ENCODE data around the gene HMG20A.
A peak's percentile ranks its signal among the peaks of the same experiment; 100 is the strongest.

The HMG20A gene

GRCh38 chr15:77476995-77477394 is 56.3 kb downstream of the HMG20A start:
- DNase-seq (ENCODE audit: low read depth), result no peak

DNA sequence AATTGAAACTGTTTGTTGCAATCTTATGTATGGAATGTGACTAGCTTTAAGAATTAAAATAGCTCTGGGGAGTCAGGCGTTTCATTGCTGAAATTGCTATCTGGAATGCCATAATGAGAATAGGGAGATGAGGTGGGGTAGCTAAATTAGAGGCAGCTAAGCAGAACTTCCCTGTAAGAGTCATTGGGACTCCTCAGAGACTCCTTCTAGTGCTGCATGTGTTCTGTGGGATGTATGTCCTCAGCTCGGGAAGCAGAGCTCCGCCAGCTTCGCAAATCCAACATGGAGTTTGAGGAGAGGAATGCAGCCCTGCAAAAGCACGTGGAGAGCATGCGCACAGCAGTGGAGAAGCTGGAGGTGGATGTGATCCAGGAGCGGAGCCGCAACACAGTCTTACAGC is 57.4 kb downstream of the HMG20A start:
- DNase-seq (ENCODE audit: low read depth), result no peak

DNA sequence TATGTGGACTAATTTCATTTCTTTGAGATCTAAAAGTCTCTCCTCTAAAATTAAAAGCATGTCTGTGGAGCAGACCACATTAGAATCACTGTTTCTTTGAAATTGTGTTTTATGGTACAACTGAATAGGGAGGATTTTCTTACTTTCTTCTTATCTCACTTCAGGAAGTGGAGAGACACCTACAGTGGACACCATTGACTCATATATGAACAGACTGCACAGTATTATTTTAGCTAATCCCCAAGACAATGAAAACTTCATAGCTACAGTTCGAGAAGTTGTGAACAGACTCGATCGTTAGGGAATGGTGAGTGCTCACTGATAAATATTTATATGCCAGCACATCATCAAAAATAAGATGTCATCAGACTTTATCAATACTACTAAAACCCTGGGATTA is 58.3 kb downstream of the HMG20A start:
- DNase-seq (ENCODE audit: low read depth), result no peak

- no peak for DNase-seq (ENCODE audit: low read depth)
These were observed 60.4 kb downstream of the HMG20A start for GRCh38 chr15:77480859-77481633.

DNA sequence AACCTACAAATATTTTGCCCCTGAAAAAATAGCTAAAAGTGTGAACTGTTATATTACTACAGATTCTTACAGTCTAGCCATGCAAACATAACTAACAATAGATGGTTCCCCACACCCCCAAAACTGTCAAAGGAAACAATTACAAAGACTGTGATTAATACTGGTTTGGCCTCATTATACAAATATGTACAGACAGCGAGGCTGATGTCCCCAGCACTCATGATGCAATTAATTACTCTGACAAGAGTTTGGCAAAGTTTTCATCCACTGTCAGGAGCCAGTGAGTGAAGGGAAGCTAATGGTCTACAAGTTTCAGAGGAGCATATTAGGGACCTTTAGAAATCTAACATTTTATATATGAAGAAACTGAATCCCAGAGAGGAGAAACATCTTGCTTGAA is 61.0 kb downstream of the HMG20A start:
- no peak for DNase-seq (ENCODE audit: low read depth)

GRCh38 chr15:77482570-77482969 is 61.9 kb downstream of the HMG20A start:
- no peak for DNase-seq (ENCODE audit: low read depth)

GRCh38 chr15:77483425-77484140 is 62.9 kb downstream of the HMG20A start:
- DNase-seq (ENCODE audit: low read depth), result no peak

GRCh38 chr15:77484994-77485393 is 64.3 kb downstream of the HMG20A start:
- no peak for DNase-seq (ENCODE audit: low read depth)

- no peak for DNase-seq (ENCODE audit: low read depth)
These were observed 66.1 kb downstream of the HMG20A start for GRCh38 chr15:77486542-77487468.

GRCh38 chr15:77487469-77487842 is 66.8 kb downstream of the HMG20A start:
- no peak for DNase-seq (ENCODE audit: low read depth)

- DNase-seq (ENCODE audit: low read depth), result no peak
These were observed 67.2 kb downstream of the HMG20A start for GRCh38 chr15:77487888-77488287.

- no peak for DNase-seq (ENCODE audit: low read depth)
These were observed 69.0 kb downstream of the HMG20A start for GRCh38 chr15:77489647-77490046.

- DNase-seq (ENCODE audit: low read depth), result peak; percentile 22
These were observed 72.7 kb downstream of the HMG20A start for GRCh38 chr15:77493324-77493907.

- DNase-seq (ENCODE audit: low read depth), result no peak
These were observed 73.6 kb downstream of the HMG20A start for GRCh38 chr15:77494073-77494867.

DNA sequence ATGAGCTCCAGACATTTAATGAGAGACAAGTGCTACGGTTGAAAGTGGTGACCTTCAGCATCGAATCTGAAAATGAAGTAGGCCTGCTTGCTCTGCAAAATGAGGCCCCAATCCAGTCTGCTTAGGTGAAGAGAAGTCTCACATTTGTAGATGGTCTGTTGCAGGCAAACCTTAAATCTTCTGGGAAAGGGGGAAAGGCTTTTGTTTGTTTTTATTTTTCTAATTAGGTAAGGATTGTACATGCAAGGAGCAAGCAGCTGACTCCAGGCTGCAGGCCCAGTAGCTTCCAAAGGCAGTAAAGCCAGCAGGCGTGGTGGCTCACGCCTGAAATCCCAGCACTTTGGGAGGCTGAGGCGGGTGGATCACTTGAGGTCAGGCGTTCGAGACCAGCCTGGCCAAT is 74.3 kb downstream of the HMG20A start:
- DNase-seq (ENCODE audit: low read depth), result no peak

DNA sequence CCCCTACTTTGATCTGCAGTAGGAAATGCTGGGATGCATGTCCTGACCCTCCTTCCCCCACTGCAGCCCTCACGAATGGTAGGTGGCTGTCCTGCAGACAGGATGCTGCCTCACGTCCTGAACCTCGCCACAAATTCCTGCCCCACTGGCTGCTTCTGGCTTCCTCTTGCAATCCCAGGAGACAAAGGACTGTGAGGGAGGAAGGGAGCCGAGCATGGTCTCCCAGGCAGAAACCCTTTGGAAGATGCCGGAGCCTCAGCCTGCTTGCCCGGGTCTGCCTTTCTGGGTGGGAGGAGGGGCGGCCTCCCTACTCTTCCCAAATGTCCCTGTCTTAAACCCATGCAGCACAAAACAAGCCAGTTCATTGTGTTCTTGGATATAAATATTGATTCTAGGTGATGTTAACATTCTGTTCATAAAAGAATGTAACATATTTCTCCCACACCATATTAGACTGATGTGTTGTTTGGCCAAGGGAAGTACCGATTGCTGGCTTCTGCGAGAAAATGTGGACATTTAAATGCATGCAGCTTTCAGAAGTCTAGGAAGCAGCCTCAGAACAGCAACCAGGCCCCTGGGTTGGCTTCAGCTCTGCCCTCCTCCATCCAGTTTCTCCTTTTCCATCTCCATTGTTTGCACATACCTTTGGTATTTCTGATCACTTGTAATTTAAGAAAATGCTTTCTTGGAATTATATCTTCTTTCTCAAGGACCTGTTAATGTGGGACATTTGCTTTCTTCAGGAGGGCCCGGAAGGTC is 75.3 kb downstream of the HMG20A start:
- no peak for DNase-seq (ENCODE audit: low read depth)

- peak; percentile 48 for DNase-seq (ENCODE audit: low read depth)
These were observed 76.0 kb downstream of the HMG20A start for GRCh38 chr15:77496715-77497109.

DNA sequence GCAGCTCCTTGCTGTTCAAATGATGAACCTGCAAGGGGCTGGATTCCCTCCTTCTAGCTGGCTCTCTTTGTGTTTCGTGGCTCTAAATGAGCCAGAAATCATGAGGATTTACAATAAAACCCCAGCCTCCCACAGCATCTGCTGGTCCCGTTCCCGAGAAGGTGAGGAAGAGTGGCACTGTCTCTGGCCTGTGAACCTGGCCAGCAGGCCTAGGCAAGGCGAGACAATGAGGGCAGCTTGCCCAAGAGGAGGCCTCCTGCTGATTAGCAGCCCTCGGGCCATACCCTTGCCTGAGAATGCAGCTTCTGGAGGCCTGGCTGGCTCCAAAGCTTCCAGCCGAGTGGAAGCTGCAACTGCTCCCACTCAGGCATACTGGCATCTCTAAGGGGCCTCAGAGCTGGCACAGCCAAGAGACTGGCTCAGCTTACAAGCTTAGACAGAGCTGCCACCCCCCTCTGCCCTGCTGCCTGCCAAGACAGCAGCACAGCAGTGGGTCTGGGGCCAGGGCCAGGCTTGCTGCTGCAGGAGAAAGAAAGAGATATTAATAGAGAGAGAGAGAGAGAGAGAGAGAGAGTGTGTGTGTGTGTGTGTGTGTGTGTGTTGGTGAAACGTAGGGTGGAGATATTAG is 76.5 kb downstream of the HMG20A start:
- DNase-seq (ENCODE audit: low read depth), result no peak

DNA sequence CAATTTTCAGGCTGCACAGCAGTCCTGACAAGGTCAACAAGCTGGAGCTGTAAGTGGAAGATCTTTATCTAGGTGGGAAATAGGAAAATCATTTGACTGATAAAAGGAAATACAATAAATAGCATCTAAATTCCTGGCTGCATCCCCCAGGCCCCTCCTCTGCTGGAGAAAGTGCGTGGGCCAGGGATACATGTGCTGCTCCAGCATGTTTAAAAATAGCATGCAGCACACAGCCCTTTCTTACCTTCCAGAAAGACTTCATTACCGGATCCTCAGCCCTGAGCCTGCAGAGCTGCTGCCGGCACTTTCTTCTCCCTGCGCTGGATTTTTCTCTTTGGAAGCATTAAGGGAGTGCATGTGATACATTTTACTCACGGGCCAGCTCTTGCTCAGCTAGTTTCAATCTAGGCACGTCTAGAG is 77.3 kb downstream of the HMG20A start:
- DNase-seq (ENCODE audit: low read depth), result no peak

Data from CMK (cell line).